Measurements from ENCODE around the gene PRR30. TPM values are rescaled to one million over a fixed set of nuclear protein-coding genes. Genes with fewer than 3 reads are reported as not detected.
A peak's percentile ranks its signal among the peaks of the same experiment; 100 is the strongest.

The PRR30 gene
- total and polyA plus RNA-seq, 7 donors: not detected

GRCh38 chr2:27097341-27097740 is 41.9 kb downstream of the PRR30 start:
- ATAC-seq: no peak
- 85 to 91% (median 87%) methylated on average over 14 of the region's 14 CpGs for WGBS, 3 donors
- H3K27me3 ChIP-seq (ENCODE audit: insufficient read depth in 3 of 3, low read length in 2 of 3): no peaks in the 10 kb centered on the region
- H3K9me3 ChIP-seq: no peaks in the 10 kb centered on the region
- H3K36me3 ChIP-seq (ENCODE audit: insufficient read depth in 1 of 2, low read depth in 1 of 2): no peaks in the 10 kb centered on the region
- no peak for TF ChIP-seq CTCF (IDR thresholded peaks at IDR 0.05)
- DNase-seq: peak in 1 of 2 donors; percentile 33
- no peak overlapping the region for H3K27ac ChIP-seq
- intact Hi-C loops (cut with DNase I): loop anchor here (5.0 to 10.0 kb wide), 3 partner anchors 95 to 187 kb away; partner anchors contain the start of genes DNAJC5G (in 1 of the 2) and TRIM54 (in 1 of the 2)
- H3K4me1 ChIP-seq: peaks cover 14% of the 10 kb centered on the region
- no peak overlapping the region for H3K4me3 ChIP-seq

GRCh38 chr2:27096748-27097297 is 42.4 kb downstream of the PRR30 start:
- H3K27me3 ChIP-seq (ENCODE audit: insufficient read depth in 3 of 3, low read length in 2 of 3): no peaks in the 10 kb centered on the region
- H3K36me3 ChIP-seq (ENCODE audit: insufficient read depth in 1 of 2, low read depth in 1 of 2): no peaks in the 10 kb centered on the region
- intact Hi-C loops (cut with DNase I): loop anchor here (5.0 to 10.0 kb wide), 3 partner anchors 95 to 188 kb away; partner anchors contain the start of genes DNAJC5G (in 1 of the 2) and TRIM54 (in 1 of the 2)
- TF ChIP-seq CTCF (IDR thresholded peaks at IDR 0.05): no peak
- DNase-seq (peak in 1 of 2 donors; percentile 44), ATAC-seq (no peak)
- H3K4me3 ChIP-seq: peak overlapping the region; percentile 66
- H3K4me1 ChIP-seq: peaks cover 14% of the 10 kb centered on the region
- H3K27ac ChIP-seq: peak overlapping the region; percentile 65
- H3K9me3 ChIP-seq: no peaks in the 10 kb centered on the region
- 66 to 73% (median 70%) methylated on average over 3 of the region's 3 CpGs for WGBS, 3 donors

GRCh38 chr2:27095745-27096651 is 43.2 kb downstream of the PRR30 start:
- H3K4me1 ChIP-seq: peaks cover 14% of the 10 kb centered on the region
- peak overlapping the region; percentile 65 for H3K27ac ChIP-seq
- peak overlapping the region; percentile 66 for H3K4me3 ChIP-seq
- no peaks in the 10 kb centered on the region for H3K36me3 ChIP-seq (ENCODE audit: insufficient read depth in 1 of 2, low read depth in 1 of 2)
- no peak for TF ChIP-seq CTCF (IDR thresholded peaks at IDR 0.05)
- ATAC-seq: peak; percentile 84 to 91 (median 87)
- peak; percentile 61 to 83 for DNase-seq
- H3K9me3 ChIP-seq: no peaks in the 10 kb centered on the region
- 18 to 24% (median 21%) methylated on average over 18 of the region's 18 CpGs for WGBS, 3 donors
- H3K27me3 ChIP-seq (ENCODE audit: insufficient read depth in 3 of 3, low read length in 2 of 3): no peaks in the 10 kb centered on the region
- intact Hi-C loops (cut with DNase I): loop anchor here (5.0 to 10.0 kb wide), 3 partner anchors 96 to 189 kb away; partner anchors contain the start of genes DNAJC5G (in 1 of the 2) and TRIM54 (in 1 of the 2)

- no peaks in the 10 kb centered on the region for H3K27me3 ChIP-seq (ENCODE audit: insufficient read depth in 3 of 3, low read length in 2 of 3)
- no peak overlapping the region for H3K4me3 ChIP-seq
- ATAC-seq: no peak
- 79 to 93% (median 93%) methylated on average over 2 of the region's 2 CpGs for WGBS, 3 donors
- intact Hi-C loops (cut with DNase I): loop anchor here (5.0 to 10.0 kb wide), 3 partner anchors 97 to 189 kb away; partner anchors contain the start of genes DNAJC5G (in 1 of the 2) and TRIM54 (in 1 of the 2)
- no peak for TF ChIP-seq CTCF (IDR thresholded peaks at IDR 0.05)
- H3K4me1 ChIP-seq: peaks cover 14% of the 10 kb centered on the region
- DNase-seq: peak in 1 of 2 donors; percentile 41
- no peaks in the 10 kb centered on the region for H3K9me3 ChIP-seq
- H3K27ac ChIP-seq: peak overlapping the region; percentile 65
- no peaks in the 10 kb centered on the region for H3K36me3 ChIP-seq (ENCODE audit: insufficient read depth in 1 of 2, low read depth in 1 of 2)
Measured at GRCh38 chr2:27095427-27095744, 43.8 kb downstream of the PRR30 start.

Measured in psoas muscle (tissue), 8 donors.